Liver (tissue), 9 donors: Measurements from ENCODE around the gene TMEM176B. TPM values are rescaled to one million over a fixed set of nuclear protein-coding genes. Genes with fewer than 3 reads are reported as not detected.

ENCODE experiments used
- DNase-seq: peaks from one replicate; pipeline ENCODE4 v3.0.0-alpha.2; 2017; ENCODE audit warnings: low spot score
- H3K27ac ChIP-seq, 2 donors: one replicate each; pipeline ENCODE4 v1.7.0; 2013; ENCODE audit warnings: inconsistent platforms in 2 of 2, low read length in 2 of 2, control low read depth in 1 of 2, low read depth in 1 of 2, mild to moderate bottlenecking in 1 of 2
- H3K27me3 ChIP-seq, 4 donors: one replicate each; pipeline versions ENCODE4 v1.6.1 to v1.7.0; 2013; ENCODE audit warnings: low read length in 3 of 4, inconsistent platforms in 1 of 4, mild to moderate bottlenecking in 1 of 4, moderate library complexity in 1 of 4; ENCODE audit not compliant: control insufficient read depth in 4 of 4, insufficient read depth in 4 of 4
- H3K36me3 ChIP-seq, 4 donors: one replicate each; pipeline versions ENCODE4 v1.6.1 to v1.7.0; 2013; ENCODE audit warnings: low read length in 3 of 4, mild to moderate bottlenecking in 3 of 4, low read depth in 1 of 4, moderate library complexity in 1 of 4; ENCODE audit not compliant: control insufficient read depth in 4 of 4, insufficient read depth in 3 of 4
- H3K4me1 ChIP-seq, 4 donors: one replicate each; pipeline versions ENCODE4 v1.6.1 to v1.7.0; 2013; ENCODE audit warnings: low read length in 3 of 4, mild to moderate bottlenecking in 3 of 4, moderate library complexity in 1 of 4; ENCODE audit not compliant: control insufficient read depth in 4 of 4, insufficient read depth in 4 of 4
- H3K4me3 ChIP-seq, 3 donors: one replicate each; pipeline versions ENCODE4 v1.6.1 to v1.7.0; 2013; ENCODE audit warnings: low read length in 3 of 3, control low read depth in 1 of 3, low read depth in 1 of 3, mild to moderate bottlenecking in 1 of 3
- H3K9ac ChIP-seq, 2 donors: one replicate each; pipeline ENCODE4 v1.7.0; 2013; ENCODE audit warnings: low read length in 2 of 2, mild to moderate bottlenecking in 2 of 2, moderate library complexity in 2 of 2, control low read depth in 1 of 2, low read depth in 1 of 2
- H3K9me3 ChIP-seq, 4 donors: one replicate each; pipeline versions ENCODE4 v1.6.1 to v1.7.0; 2013; ENCODE audit warnings: low read length in 3 of 4; ENCODE audit not compliant: control insufficient read depth in 4 of 4
- ATF3 ChIP-seq: IDR thresholded peaks from 2 replicates; pipeline ENCODE4 v1.6.1; 2016; ENCODE audit warnings: antibody characterized with exemption
- FOXA1 ChIP-seq: IDR thresholded peaks from 2 replicates; pipeline ENCODE4 v1.6.1; 2016; ENCODE audit warnings: antibody characterized with exemption
- FOXA2 ChIP-seq: IDR thresholded peaks from 2 replicates; pipeline ENCODE4 v1.6.1; 2016; ENCODE audit warnings: antibody characterized with exemption
- GABPA ChIP-seq, 2 donors: IDR thresholded peaks in 1 of 2; conservative IDR thresholded peaks in 1 of 2; 2 replicates each; pipeline ENCODE4 v1.6.1; 2016; ENCODE audit warnings: antibody characterized with exemption in 2 of 2, mild to moderate bottlenecking in 1 of 2, moderate library complexity in 1 of 2
- HNF4A ChIP-seq, 2 donors: conservative IDR thresholded peaks; 2 replicates each; pipeline ENCODE4 v1.6.1; 2016; ENCODE audit warnings: antibody characterized with exemption in 2 of 2, mild to moderate bottlenecking in 2 of 2
- HNF4G ChIP-seq: IDR thresholded peaks from 2 replicates; pipeline ENCODE4 v1.6.1; 2016; ENCODE audit warnings: antibody characterized with exemption
- MAX ChIP-seq: IDR thresholded peaks from 2 replicates; pipeline ENCODE4 v1.6.1; 2016; ENCODE audit warnings: antibody characterized with exemption
- NR2F2 ChIP-seq: IDR thresholded peaks from 2 replicates; pipeline ENCODE4 v1.6.1; 2016; ENCODE audit warnings: antibody characterized with exemption
- RAD21 ChIP-seq, 2 donors: IDR thresholded peaks; 2 replicates each; pipeline ENCODE4 v1.6.1; 2016; ENCODE audit warnings: antibody characterized with exemption in 2 of 2, mild to moderate bottlenecking in 2 of 2
- RXRA ChIP-seq, 2 donors: IDR thresholded peaks; 2 replicates each; pipeline ENCODE4 v1.6.1; 2017 to 2018; ENCODE audit warnings: antibody characterized with exemption in 2 of 2, mild to moderate bottlenecking in 1 of 2
- SP1 ChIP-seq: IDR thresholded peaks from 2 replicates; pipeline ENCODE4 v1.6.1; 2018; ENCODE audit warnings: antibody characterized with exemption, mild to moderate bottlenecking
- YY1 ChIP-seq: IDR thresholded peaks from 2 replicates; pipeline ENCODE4 v1.6.1; 2016; ENCODE audit warnings: antibody characterized with exemption, mild to moderate bottlenecking
- WGBS: extraction: QIAGEN DNeasy Blood & Tissue Kit; methylation state at CpG from one replicate; pipeline ENCODE4 v1.1.7; 2013; 5-methylcytosine and 5-hydroxymethylcytosine counted together
- polyA plus RNA-seq, 2 donors: library from polyadenylated mRNA; stranded (reverse) in 1 of 2; unstranded in 1 of 2; fragments of 200-250 nt in 1 of 2; fragments of >200 nt in 1 of 2; fragmentation: Nextera tagmentation in 1 of 2; extraction: Ambion mirVana in 1 of 2; gene quantifications; one replicate each; pipeline versions ENCODE4 v1.2.1 to v1.2.3, GENCODE V29; 2013 to 2015
- total RNA-seq, 2 donors: library from RNA; depleted of rRNA; stranded (reverse); fragments of >200 nt; gene quantifications; one replicate each; pipeline ENCODE4 v1.2.3, GENCODE V29; 2014
- TF ChIP-seq, protein P1 (sequence below): fragments of 150-350 bp; IDR thresholded peaks from 2 replicates; pipeline ENCODE4 v1.5.1; 2017; ENCODE audit warnings: improper control_type of control experiment, low read depth, low read length; ENCODE audit not compliant: missing input control
- TF ChIP-seq, protein P2 (sequence below): IDR thresholded peaks from 2 replicates; pipeline ENCODE4 v1.6.1; 2016; ENCODE audit warnings: antibody characterized with exemption, mild to moderate bottlenecking
- TF ChIP-seq, protein P3 (sequence below): IDR thresholded peaks from 2 replicates; pipeline ENCODE4 v1.6.1; 2016; ENCODE audit warnings: antibody characterized with exemption
- donor health status: healthy.
- donor health status: healthy.
- donor health status: healthy.
- donor health status: healthy.
- donor health status: healthy.

The TMEM176B gene
- total and polyA plus RNA-seq, 4 donors = 382 to 1,317 (median 999) TPM

DNA sequence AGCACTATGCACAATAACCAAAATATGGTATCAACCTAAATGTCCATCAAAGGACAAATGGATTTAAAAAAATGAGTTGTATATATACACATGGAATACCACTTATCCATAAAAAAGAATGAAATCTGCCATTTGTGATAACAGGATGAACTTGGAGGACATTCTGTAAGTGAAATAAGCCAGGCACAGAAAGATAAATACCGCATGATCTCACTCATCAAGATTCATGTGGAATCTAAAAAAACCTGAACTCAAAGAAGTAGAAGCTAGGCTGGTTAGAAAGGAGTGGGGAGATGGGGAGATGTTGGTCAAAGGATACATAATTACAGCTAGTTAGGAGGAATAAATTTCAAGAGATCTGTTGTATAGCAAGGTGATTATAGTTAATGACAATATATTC lies 34.9 kb upstream of the TMEM176B start:
- WGBS = 91% methylated on average over 1 of the region's 1 CpG
- no peak for TF ChIP-seq YY1
- no peak for TF ChIP-seq RAD21 (IDR thresholded peaks at IDR 0.05)
- TF ChIP-seq, protein P1, sequence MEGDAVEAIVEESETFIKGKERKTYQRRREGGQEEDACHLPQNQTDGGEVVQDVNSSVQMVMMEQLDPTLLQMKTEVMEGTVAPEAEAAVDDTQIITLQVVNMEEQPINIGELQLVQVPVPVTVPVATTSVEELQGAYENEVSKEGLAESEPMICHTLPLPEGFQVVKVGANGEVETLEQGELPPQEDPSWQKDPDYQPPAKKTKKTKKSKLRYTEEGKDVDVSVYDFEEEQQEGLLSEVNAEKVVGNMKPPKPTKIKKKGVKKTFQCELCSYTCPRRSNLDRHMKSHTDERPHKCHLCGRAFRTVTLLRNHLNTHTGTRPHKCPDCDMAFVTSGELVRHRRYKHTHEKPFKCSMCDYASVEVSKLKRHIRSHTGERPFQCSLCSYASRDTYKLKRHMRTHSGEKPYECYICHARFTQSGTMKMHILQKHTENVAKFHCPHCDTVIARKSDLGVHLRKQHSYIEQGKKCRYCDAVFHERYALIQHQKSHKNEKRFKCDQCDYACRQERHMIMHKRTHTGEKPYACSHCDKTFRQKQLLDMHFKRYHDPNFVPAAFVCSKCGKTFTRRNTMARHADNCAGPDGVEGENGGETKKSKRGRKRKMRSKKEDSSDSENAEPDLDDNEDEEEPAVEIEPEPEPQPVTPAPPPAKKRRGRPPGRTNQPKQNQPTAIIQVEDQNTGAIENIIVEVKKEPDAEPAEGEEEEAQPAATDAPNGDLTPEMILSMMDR = no peak
- TF ChIP-seq NR2F2 = no peak
- TF ChIP-seq, protein P2, sequence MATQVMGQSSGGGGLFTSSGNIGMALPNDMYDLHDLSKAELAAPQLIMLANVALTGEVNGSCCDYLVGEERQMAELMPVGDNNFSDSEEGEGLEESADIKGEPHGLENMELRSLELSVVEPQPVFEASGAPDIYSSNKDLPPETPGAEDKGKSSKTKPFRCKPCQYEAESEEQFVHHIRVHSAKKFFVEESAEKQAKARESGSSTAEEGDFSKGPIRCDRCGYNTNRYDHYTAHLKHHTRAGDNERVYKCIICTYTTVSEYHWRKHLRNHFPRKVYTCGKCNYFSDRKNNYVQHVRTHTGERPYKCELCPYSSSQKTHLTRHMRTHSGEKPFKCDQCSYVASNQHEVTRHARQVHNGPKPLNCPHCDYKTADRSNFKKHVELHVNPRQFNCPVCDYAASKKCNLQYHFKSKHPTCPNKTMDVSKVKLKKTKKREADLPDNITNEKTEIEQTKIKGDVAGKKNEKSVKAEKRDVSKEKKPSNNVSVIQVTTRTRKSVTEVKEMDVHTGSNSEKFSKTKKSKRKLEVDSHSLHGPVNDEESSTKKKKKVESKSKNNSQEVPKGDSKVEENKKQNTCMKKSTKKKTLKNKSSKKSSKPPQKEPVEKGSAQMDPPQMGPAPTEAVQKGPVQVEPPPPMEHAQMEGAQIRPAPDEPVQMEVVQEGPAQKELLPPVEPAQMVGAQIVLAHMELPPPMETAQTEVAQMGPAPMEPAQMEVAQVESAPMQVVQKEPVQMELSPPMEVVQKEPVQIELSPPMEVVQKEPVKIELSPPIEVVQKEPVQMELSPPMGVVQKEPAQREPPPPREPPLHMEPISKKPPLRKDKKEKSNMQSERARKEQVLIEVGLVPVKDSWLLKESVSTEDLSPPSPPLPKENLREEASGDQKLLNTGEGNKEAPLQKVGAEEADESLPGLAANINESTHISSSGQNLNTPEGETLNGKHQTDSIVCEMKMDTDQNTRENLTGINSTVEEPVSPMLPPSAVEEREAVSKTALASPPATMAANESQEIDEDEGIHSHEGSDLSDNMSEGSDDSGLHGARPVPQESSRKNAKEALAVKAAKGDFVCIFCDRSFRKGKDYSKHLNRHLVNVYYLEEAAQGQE = no peak
- no peak for TF ChIP-seq RXRA (IDR thresholded peaks at IDR 0.05)
- TF ChIP-seq HNF4G = no peak
- TF ChIP-seq MAX = no peak
- no peak for TF ChIP-seq HNF4A (conservative IDR thresholded peaks at IDR 0.05)
- no peak for TF ChIP-seq GABPA (IDR thresholded peaks at IDR 0.05 in 1 of 2, conservative IDR thresholded peaks at IDR 0.05 in 1 of 2)
- TF ChIP-seq ATF3 = no peak
- TF ChIP-seq FOXA1 = no peak
- no peak for TF ChIP-seq FOXA2
- TF ChIP-seq, protein P3, sequence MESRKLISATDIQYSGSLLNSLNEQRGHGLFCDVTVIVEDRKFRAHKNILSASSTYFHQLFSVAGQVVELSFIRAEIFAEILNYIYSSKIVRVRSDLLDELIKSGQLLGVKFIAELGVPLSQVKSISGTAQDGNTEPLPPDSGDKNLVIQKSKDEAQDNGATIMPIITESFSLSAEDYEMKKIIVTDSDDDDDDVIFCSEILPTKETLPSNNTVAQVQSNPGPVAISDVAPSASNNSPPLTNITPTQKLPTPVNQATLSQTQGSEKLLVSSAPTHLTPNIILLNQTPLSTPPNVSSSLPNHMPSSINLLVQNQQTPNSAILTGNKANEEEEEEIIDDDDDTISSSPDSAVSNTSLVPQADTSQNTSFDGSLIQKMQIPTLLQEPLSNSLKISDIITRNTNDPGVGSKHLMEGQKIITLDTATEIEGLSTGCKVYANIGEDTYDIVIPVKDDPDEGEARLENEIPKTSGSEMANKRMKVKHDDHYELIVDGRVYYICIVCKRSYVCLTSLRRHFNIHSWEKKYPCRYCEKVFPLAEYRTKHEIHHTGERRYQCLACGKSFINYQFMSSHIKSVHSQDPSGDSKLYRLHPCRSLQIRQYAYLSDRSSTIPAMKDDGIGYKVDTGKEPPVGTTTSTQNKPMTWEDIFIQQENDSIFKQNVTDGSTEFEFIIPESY = no peak
- no peak for TF ChIP-seq SP1
- no peaks in the 10 kb centered on the region for H3K9me3 ChIP-seq

GRCh38 chr7:150831851-150832250 lies 31.7 kb upstream of the TMEM176B start:
- peaks cover 2 to 21% (median 12%) of the 10 kb centered on the region in 4 donors for H3K4me1 ChIP-seq
- TF ChIP-seq HNF4A (conservative IDR thresholded peaks at IDR 0.05) = no peak
- WGBS = 90% methylated on average over 1 of the region's 1 CpG
- no peak overlapping the region for H3K27ac ChIP-seq
- H3K9ac ChIP-seq = no peak overlapping the region
- no peak for DNase-seq
- H3K27me3 ChIP-seq = no peaks in the 10 kb centered on the region
- H3K4me3 ChIP-seq = no peak overlapping the region
- no peaks in the 10 kb centered on the region for H3K9me3 ChIP-seq
- H3K36me3 ChIP-seq = peaks cover 0 to 5% (median 0%) of the 10 kb centered on the region in 4 donors

More for the DNA sequence above, 34.9 kb upstream of the TMEM176B start:
- DNase-seq = no peak
- Histone ChIP-seq H3K4me1 (peaks cover 0 to 9% (median 6%) of the 10 kb centered on the region in 4 donors), H3K27ac (no peak overlapping the region), H3K4me3 (no peak overlapping the region), H3K27me3 (no peaks in the 10 kb centered on the region), H3K9ac (no peak overlapping the region), H3K36me3 (peaks cover 0 to 5% (median 0%) of the 10 kb centered on the region in 4 donors)
